Measurements from ENCODE around the gene CAMTA1. TPM values are rescaled to one million over a fixed set of nuclear protein-coding genes. Genes with fewer than 3 reads are reported as not detected.
"Not testable (repeated sequence)": the region's sequence is repeated elsewhere in the genome, so short reads cannot be mapped to it uniquely, and the experiment has no call there.

CAMTA1 gene
- total RNA-seq, 2 experiments from 2014 or later = 43.3 to 46.0 TPM

DNA sequence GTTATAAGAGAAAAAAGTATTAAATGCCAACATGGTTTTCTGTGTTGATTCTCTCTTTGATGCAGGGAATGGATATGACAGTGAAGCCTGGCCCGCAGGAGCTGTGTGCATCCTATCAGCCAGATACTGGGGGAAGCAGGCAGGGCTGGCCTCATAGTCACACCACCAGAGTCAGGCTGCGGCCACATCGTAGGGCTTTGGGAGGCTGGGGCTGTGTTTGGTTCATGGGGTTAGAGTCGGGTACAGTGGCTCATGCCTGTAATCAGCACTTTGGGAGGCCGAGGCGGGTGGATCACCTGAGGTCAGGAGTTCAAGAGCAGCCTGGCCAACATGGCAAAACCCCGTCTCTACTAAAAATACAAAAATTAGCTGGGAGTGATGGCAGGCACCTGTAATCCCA is 545.5 kb downstream of the CAMTA1 start:
- H3K36me3 Mint-ChIP-seq (ENCODE audit: low read depth); H3K4me3 Mint-ChIP-seq; CTCF ChIA-PET; H3K4me1 Mint-ChIP-seq (ENCODE audit: low read depth); ATAC-seq; H3K27me3 Mint-ChIP-seq (ENCODE audit: low read depth); H3K27ac Mint-ChIP-seq; H3K9me3 Mint-ChIP-seq (ENCODE audit: insufficient read depth); POLR2A ChIA-PET: not testable (repeated sequence)
- peak; percentile 4 for DNase-seq

DNA sequence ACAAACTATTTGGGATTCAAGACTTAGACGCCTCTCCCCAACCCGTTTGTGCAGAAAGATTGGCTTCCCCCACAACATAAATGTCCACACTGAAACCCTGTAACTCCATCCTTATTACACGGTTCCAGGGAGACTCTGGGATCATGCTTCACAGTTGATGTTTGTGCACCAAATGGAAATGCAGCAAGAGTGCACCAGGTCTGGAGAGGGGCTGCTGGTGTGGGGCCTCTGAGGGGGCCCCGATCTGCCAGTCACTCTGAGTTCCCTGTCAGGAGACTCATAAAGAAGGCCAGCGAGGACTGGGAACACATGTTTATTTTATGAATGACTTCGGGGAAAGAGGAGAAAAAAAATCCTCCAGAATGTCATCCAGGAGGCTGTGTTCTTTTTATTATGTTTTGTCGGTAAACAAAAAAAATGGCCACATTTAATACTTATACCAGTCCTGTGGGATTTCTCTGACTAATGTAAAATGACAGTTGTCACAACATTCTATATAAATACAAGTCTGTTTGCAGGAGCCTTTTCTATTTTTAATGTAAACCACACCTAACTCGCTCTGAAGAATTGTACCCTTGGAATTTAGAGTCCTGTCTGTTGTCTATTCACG is 546.8 kb downstream of the CAMTA1 start:
- no peak overlapping the region for H3K4me3 Mint-ChIP-seq
- ATAC-seq (no peak), DNase-seq (no peak)
- H3K4me1 Mint-ChIP-seq (ENCODE audit: low read depth) = no peaks in the 10 kb centered on the region
- ChIA-PET POLR2A (no interaction called here), CTCF (no interaction called here)
- H3K36me3 Mint-ChIP-seq (ENCODE audit: low read depth) = no peaks in the 10 kb centered on the region
- peaks cover 2% of the 10 kb centered on the region for H3K27me3 Mint-ChIP-seq (ENCODE audit: low read depth)
- H3K27ac Mint-ChIP-seq = no peak overlapping the region
- H3K9me3 Mint-ChIP-seq (ENCODE audit: insufficient read depth) = no peaks in the 10 kb centered on the region

DNA sequence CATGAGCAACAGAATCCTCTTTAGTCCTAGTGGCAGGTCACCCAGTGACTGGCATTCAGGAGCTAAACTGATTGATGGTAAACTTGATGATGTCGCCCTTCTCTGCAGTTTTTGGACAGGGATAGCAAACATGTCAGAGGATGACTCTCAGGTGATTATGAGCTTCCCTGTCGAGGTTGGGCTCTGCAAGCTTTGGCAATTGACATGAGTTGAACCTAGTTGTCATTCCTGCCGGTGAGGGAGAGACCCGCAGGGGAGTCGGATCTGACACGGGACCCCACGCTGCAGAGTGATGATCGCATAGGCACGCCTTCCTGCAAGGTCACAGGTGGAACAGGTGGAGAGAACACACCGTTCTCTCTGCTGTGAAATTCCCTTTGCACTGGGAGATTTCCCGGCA is 547.8 kb downstream of the CAMTA1 start:
- H3K9me3 Mint-ChIP-seq (ENCODE audit: insufficient read depth) = no peaks in the 10 kb centered on the region
- CTCF ChIA-PET = no interaction called here
- no peak for ATAC-seq
- no peak overlapping the region for H3K4me3 Mint-ChIP-seq
- POLR2A ChIA-PET = no interaction called here
- H3K27ac Mint-ChIP-seq = no peak overlapping the region
- no peak for DNase-seq
- no peaks in the 10 kb centered on the region for H3K36me3 Mint-ChIP-seq (ENCODE audit: low read depth)
- H3K4me1 Mint-ChIP-seq (ENCODE audit: low read depth) = no peaks in the 10 kb centered on the region
- H3K27me3 Mint-ChIP-seq (ENCODE audit: low read depth) = no peaks in the 10 kb centered on the region

DNA sequence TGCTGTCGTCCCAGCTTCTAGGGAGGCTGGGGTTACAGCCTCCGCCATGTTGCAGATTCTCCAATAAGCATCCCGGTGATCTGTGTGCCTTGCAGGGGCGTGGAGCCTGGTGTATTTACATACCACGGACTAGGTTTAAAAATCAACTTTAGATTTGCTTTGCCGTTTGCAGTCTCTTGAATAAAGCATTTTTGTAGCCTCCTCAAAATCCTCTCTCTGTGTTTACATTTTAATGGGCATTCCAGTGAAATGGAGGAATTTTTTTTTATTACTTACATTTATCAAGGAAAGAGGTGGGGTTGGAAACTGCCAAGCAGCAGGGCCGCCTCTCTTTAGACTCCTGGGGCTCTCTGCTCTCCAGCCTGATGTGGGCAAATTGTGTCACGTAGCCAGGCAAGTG is 548.4 kb downstream of the CAMTA1 start:
- CTCF ChIA-PET = no interaction called here
- no peak for ATAC-seq
- DNase-seq = no peak
- POLR2A ChIA-PET = no interaction called here
- Mint-ChIP-seq H3K27ac (no peak overlapping the region), H3K36me3 (ENCODE audit: low read depth) (no peaks in the 10 kb centered on the region), H3K4me1 (ENCODE audit: low read depth) (no peaks in the 10 kb centered on the region), H3K4me3 (no peak overlapping the region), H3K27me3 (ENCODE audit: low read depth) (no peaks in the 10 kb centered on the region), H3K9me3 (ENCODE audit: insufficient read depth) (no peaks in the 10 kb centered on the region)

DNA sequence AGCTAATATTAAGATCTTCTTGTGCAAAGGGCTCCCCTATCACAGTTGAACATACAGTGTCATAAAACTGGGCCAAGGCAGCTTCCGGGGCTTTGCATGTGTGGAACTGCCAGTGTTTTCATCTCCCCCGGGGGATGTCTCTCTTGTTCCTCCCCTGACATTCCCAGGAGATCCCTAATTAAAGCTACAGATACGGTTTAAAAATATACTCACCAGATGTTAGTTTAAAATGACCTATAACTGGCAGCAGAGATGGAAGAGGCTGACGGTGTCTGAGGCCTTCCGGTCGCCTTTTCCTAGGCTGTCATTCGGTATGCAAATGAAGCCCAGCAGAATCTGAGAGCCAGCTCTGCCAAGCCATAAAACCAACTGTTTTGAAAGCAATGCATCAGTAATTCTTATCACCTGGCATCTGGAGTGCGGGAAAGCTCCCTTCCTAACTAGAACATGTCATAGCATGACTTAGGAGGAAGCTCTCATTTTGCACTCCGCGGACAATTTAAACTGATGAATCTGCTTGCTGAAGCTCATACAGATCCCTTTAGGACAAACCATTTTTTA is 549.3 kb downstream of the CAMTA1 start:
- CTCF ChIA-PET = no interaction called here
- Mint-ChIP-seq H3K4me1 (ENCODE audit: low read depth) (no peaks in the 10 kb centered on the region), H3K27ac (no peak overlapping the region), H3K9me3 (ENCODE audit: insufficient read depth) (no peaks in the 10 kb centered on the region), H3K4me3 (no peak overlapping the region), H3K27me3 (ENCODE audit: low read depth) (no peaks in the 10 kb centered on the region), H3K36me3 (ENCODE audit: low read depth) (no peaks in the 10 kb centered on the region)
- POLR2A ChIA-PET = no interaction called here
- DNase-seq = no peak
- ATAC-seq = no peak

DNA sequence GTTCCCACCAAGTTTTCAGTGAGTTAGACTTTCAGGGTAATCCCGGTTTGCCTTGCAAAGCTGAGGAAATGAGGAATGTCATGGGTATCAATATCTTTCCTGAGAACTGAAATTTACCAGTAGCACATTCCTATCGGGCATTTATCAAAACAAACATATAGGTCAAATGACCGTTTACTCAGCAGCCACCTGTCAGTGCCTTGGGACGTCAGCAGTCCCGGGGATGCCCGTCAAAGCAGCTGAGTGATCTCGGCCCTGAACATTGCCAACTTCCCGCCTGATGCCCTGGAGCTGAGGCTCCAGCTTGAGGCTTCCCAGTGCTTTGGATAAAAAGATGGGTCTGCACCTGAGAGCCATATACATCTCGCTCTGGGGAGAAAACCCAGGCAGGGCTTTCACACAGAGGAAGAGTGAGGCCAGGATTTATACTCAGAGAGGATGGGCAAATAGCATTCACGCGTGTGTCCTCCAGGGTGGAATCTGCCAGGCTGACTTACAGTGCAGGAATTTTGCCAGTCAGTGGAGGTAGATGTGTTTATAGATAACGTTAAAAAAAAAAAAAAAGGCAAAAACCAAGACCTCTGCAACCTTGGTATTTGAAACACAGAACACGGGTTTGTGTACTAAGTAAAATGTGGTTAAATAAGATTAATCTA is 550.1 kb downstream of the CAMTA1 start:
- no peak for DNase-seq
- ATAC-seq = no peak
- Mint-ChIP-seq H3K4me1 (ENCODE audit: low read depth) (no peaks in the 10 kb centered on the region), H3K4me3 (no peak overlapping the region), H3K27me3 (ENCODE audit: low read depth) (no peaks in the 10 kb centered on the region), H3K9me3 (ENCODE audit: insufficient read depth) (no peaks in the 10 kb centered on the region), H3K27ac (no peak overlapping the region), H3K36me3 (ENCODE audit: low read depth) (no peaks in the 10 kb centered on the region)
- POLR2A ChIA-PET = no interaction called here
- CTCF ChIA-PET = no interaction called here

DNA sequence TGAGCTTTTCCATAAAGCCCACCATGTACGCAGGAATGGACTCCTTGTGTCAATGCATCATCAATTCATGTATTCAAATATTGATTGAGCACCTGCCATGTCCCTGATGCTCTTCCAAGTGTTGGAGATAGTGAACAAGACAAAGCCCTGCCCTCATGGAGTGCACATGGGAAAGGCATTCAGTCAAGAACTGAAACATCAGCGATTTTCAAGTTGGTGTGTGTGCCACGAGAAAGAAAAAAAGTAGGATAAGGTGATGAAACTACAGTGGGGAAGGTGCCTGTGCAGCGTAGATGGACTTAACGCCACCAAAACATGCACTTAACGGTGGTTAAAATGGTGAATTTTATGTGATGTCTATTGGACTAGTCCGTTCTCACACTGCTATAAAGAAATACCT is 553.2 kb downstream of the CAMTA1 start:
- Mint-ChIP-seq H3K27ac (no peak overlapping the region), H3K27me3 (ENCODE audit: low read depth) (no peaks in the 10 kb centered on the region), H3K9me3 (ENCODE audit: insufficient read depth) (no peaks in the 10 kb centered on the region), H3K4me3 (no peak overlapping the region), H3K4me1 (ENCODE audit: low read depth) (no peaks in the 10 kb centered on the region), H3K36me3 (ENCODE audit: low read depth) (no peaks in the 10 kb centered on the region)
- DNase-seq (no peak), ATAC-seq (no peak)
- CTCF ChIA-PET = no interaction called here
- POLR2A ChIA-PET = no interaction called here

DNA sequence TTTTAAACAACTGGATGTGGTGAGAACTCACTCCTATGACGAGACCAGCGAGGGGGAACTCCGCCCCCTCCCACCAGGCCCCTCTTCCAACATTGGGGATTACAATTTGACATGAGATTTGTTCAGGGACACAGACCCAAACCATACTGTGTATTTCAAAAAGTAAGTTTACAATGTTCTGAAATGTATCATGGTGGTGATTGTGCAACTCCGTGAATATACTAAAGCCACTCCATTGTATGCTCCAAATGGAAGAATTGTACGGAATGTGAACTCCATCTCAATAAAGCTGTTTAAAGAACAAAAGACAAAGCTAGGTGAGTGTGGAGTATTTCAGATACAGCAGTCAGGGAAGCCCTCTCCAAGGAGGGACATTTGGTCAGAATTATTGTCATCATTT is 553.8 kb downstream of the CAMTA1 start:
- POLR2A ChIA-PET = no interaction called here
- Mint-ChIP-seq H3K27ac (no peak overlapping the region), H3K9me3 (ENCODE audit: insufficient read depth) (no peaks in the 10 kb centered on the region), H3K36me3 (ENCODE audit: low read depth) (no peaks in the 10 kb centered on the region), H3K27me3 (ENCODE audit: low read depth) (no peaks in the 10 kb centered on the region), H3K4me1 (ENCODE audit: low read depth) (no peaks in the 10 kb centered on the region), H3K4me3 (no peak overlapping the region)
- CTCF ChIA-PET = no interaction called here
- DNase-seq (no peak), ATAC-seq (no peak)

DNA sequence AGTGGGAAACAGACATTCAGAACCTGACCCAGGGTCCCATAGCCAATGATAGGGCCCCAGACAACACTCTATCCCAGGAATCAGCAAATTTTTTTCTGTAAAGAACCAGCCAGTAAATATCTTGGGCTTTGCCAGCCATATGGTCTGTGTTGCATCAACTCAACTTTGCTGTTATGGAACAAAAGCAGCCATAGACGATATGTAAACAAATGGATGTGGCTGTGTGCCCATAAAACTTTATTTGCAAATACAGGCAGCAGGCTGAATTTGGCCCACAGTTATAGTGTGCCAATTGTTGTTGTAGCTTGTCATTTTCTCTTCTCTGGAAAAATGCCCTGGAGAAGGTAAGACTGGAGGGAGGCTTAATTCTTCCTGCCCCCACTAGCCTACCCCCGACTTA is 554.7 kb downstream of the CAMTA1 start:
- H3K4me3 Mint-ChIP-seq = no peak overlapping the region
- ChIA-PET CTCF (no interaction called here), POLR2A (no interaction called here)
- no peak overlapping the region for H3K27ac Mint-ChIP-seq
- no peak for DNase-seq
- no peaks in the 10 kb centered on the region for H3K4me1 Mint-ChIP-seq (ENCODE audit: low read depth)
- ATAC-seq = no peak
- H3K27me3 Mint-ChIP-seq (ENCODE audit: low read depth) = no peaks in the 10 kb centered on the region
- no peaks in the 10 kb centered on the region for H3K36me3 Mint-ChIP-seq (ENCODE audit: low read depth)
- no peaks in the 10 kb centered on the region for H3K9me3 Mint-ChIP-seq (ENCODE audit: insufficient read depth)

DNA sequence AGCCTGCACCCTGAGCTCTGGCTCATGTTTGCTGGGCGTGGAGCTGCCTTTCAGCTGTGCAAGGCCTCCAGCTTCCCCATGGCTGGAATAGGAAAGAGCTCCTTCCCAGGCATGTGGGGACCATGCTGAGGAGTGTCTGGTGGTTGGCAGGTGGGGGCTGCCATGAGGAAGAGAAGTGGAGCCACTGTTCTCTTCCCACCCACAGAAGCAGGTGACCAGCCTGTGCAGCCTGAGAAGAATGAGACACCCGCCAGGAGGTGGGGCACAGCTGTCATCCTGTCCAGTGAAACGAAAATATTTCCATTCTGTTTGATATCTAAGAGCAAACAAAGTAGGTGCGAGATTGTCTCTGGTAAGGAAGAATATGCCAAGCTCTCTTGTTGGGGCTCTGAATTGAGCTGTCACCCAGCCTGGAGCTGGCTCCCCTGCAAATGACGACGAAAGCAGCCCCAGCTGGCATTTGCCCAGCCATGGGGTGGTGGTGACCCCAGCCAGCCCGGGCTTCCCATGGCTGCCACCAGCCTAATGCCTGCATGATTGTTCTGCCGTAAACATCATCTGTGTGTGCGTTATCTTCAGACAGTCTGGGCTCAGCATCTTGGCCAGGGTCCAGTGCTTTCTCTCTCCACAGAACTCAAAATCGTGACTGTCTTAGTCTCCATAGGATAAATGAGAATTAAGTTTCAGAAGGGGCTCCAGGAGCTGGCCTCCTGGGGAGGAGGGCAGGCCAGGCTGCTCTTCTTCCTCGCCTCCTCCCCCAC is 556.1 kb downstream of the CAMTA1 start:
- ChIA-PET POLR2A (no interaction called here), CTCF (no interaction called here)
- H3K27ac Mint-ChIP-seq = no peak overlapping the region
- no peaks in the 10 kb centered on the region for H3K4me1 Mint-ChIP-seq (ENCODE audit: low read depth)
- H3K9me3 Mint-ChIP-seq (ENCODE audit: insufficient read depth) = no peaks in the 10 kb centered on the region
- ATAC-seq (no peak), DNase-seq (no peak)
- H3K27me3 Mint-ChIP-seq (ENCODE audit: low read depth) = no peaks in the 10 kb centered on the region
- no peaks in the 10 kb centered on the region for H3K36me3 Mint-ChIP-seq (ENCODE audit: low read depth)
- no peak overlapping the region for H3K4me3 Mint-ChIP-seq

DNA sequence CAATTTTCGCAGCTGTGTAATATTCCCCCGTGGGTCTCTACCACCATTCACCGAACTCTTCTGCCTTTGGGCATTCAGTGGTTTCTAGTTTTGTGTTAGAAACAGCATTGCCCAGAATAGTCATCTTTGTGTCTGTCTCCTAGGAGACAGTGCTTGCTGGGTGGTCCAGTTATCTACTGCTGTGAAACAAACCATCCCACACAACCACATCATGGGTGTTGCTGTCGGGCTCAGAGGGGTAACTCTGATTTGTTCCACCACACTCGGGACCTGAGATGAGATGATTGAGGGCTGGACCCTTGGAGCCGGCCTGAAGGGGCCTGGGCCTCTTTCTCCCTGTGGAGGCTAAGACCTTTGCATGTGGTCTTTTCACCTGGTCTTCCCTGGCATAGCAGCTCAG is 558.6 kb downstream of the CAMTA1 start:
- Mint-ChIP-seq H3K9me3 (ENCODE audit: insufficient read depth) (no peaks in the 10 kb centered on the region), H3K27me3 (ENCODE audit: low read depth) (no peaks in the 10 kb centered on the region), H3K4me3 (no peak overlapping the region), H3K27ac (no peak overlapping the region), H3K4me1 (ENCODE audit: low read depth) (no peaks in the 10 kb centered on the region), H3K36me3 (ENCODE audit: low read depth) (no peaks in the 10 kb centered on the region)
- CTCF ChIA-PET = no interaction called here
- ATAC-seq = no peak
- no peak for DNase-seq
- POLR2A ChIA-PET = no interaction called here

DNA sequence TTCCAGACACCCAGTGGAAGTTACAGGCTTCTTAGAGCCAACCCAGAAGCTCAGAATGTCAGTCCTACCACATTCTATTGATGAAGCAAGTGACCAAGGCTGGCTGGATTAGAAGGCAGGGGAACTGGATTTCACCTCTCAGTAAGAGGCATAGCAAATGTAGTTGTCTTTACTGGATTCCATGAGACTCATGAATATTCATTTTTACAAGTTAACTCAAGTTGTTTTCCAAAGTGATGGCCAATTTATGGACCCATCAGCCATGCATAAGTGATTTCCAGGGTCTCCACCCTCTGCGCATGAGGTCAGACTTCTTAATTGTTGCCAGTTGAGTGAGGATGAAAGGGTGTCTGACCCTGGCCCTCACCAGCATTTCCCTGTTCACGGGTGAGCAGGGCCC is 559.0 kb downstream of the CAMTA1 start:
- H3K27me3 Mint-ChIP-seq (ENCODE audit: low read depth) = no peaks in the 10 kb centered on the region
- CTCF ChIA-PET = no interaction called here

More for the DNA sequence above, 559.0 kb downstream of the CAMTA1 start:
- Mint-ChIP-seq H3K9me3 (ENCODE audit: insufficient read depth) (no peaks in the 10 kb centered on the region), H3K36me3 (ENCODE audit: low read depth) (no peaks in the 10 kb centered on the region), H3K4me3 (no peak overlapping the region), H3K27ac (no peak overlapping the region), H3K4me1 (ENCODE audit: low read depth) (no peaks in the 10 kb centered on the region)
- DNase-seq (no peak), ATAC-seq (no peak)
- POLR2A ChIA-PET = no interaction called here
